Left renal pelvis (tissue), 4 donors: ENCODE data around the gene TSPAN6. TPM values are rescaled to one million over a fixed set of nuclear protein-coding genes. Genes with fewer than 3 reads are reported as not detected.

Experiments used
- DNase-seq, 4 donors: peaks; one replicate each; pipeline ENCODE4 v3.0.0-alpha.2; 2013; ENCODE audit warnings: low read depth in 4 of 4, low spot score in 3 of 4
- polyA plus RNA-seq, 4 donors: library from polyadenylated mRNA; unstranded; fragments of 120-200 nt; gene quantifications; one replicate each; pipeline ENCODE4 v1.2.1, GENCODE V29; 2013; ENCODE audit not compliant: insufficient read length in 4 of 4

Gene TSPAN6
- polyA plus RNA-seq, 4 donors, result 92.8 to 183 (median 159) TPM

GRCh38 chrX:100591256-100592051 is 45.2 kb downstream of the TSPAN6 start:
- no peak for DNase-seq

DNA sequence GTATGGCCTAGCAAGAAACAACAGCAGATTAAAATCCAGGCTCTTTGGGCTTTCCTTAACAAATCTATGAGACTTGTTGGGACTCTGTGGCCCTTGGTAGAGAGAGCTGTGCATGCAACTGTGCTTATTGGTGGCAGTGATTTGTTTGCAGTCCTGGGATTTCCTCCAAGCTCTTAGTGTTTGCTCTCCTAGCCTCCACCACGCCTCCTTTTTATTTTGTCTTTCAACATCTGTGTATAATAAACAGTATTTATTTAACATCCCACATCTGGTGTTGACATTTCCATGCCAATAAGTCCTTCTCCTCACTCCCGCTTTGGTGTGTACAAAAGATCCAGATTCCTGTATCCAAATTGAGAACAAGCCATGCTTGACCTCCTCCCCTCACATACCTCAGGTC is 48.7 kb downstream of the TSPAN6 start:
- DNase-seq, result no peak

GRCh38 chrX:100586747-100587146 is 49.9 kb downstream of the TSPAN6 start:
- no peak for DNase-seq

DNA sequence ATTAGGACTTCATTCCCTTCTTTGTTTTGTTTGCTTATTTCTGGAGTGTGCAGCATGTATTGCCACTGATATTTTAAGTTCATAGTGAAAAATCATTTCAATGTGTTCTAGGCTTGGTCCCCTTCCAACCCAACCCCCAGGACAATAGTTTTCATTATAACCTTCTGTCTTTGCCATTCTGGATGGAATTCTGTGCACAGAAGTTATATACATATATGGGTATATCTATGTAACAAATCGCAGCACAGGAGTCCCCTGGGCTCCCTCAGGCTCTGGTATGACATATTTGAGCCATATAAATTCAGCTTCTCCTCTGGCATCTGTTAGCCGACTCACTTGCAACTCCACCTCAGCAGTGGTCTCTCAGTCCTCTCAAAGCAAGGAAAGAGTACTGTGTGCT is 52.0 kb downstream of the TSPAN6 start, which contains the start of gene TNMD:
Gene TNMD (plus strand): TSS at position 326 of the 400 bp plus-strand sequence. CDS start 83 bp downstream, outside the sequence.
- DNase-seq, result no peak

Other genes with a start within 250 kb of the TSPAN6 start
- gene PCDH19, start 226.5 kb downstream of the TSPAN6 start, polyA plus RNA-seq, result 1 to 10 TPM; 2.7 to 5.2 (median 3.9) TPM
- gene TNMD, start 51.9 kb downstream of the TSPAN6 start, polyA plus RNA-seq, result 1 to 10 TPM; 2.3 to 6.6 (median 4.2) TPM
- gene SRPX2, start 7.4 kb upstream of the TSPAN6 start, polyA plus RNA-seq, result 10 to 100 TPM; 12.7 to 25.5 (median 15.1) TPM
- gene SYTL4, start 95.3 kb upstream of the TSPAN6 start, polyA plus RNA-seq, result 10 to 100 TPM; 11.4 to 23.9 (median 22.5) TPM
- 10 to 100 TPM; 15.8 to 24.9 (median 21.2) TPM for gene CSTF2, start 183.6 kb upstream of the TSPAN6 start, polyA plus RNA-seq
- 1 to 10 TPM in 3 of 4 donors, under 1 TPM in 1; 0.48 to 1.4 (median 1.1) TPM for gene NOX1, start 237.6 kb upstream of the TSPAN6 start, polyA plus RNA-seq